MM.1S (cell line): ENCODE results near the gene PTPRK.

Source experiments
- DNase-seq: peaks from one replicate; pipeline ENCODE4 v3.0.0-alpha.2; 2015
- H2AFZ ChIP-seq: fragments of 300-600 bp; sonication (generic); 2 replicates; pipeline ENCODE4 v1.6.0; 2016; ENCODE audit warnings: antibody characterized with exemption, low read length
- H3F3A ChIP-seq: fragments of 300-600 bp; sonication (generic); 2 replicates; pipeline ENCODE4 v1.6.1; 2016; ENCODE audit warnings: mild to moderate bottlenecking, antibody characterized with exemption, low read length, moderate library complexity, mixed read lengths; ENCODE audit not compliant: insufficient read depth
- H3K27ac ChIP-seq: fragments of 300-600 bp; sonication (generic); 2 replicates; pipeline ENCODE4 v1.5.1; 2016; ENCODE audit warnings: mild to moderate bottlenecking, low read length
- H3K27me3 ChIP-seq: fragments of 300-600 bp; sonication (generic); replicated peaks from 2 replicates; pipeline ENCODE4 v1.6.0; 2016; ENCODE audit warnings: low read length; ENCODE audit not compliant: insufficient read depth
- H3K36me3 ChIP-seq: fragments of 300-600 bp; sonication (generic); replicated peaks from 2 replicates; pipeline ENCODE4 v1.6.1; 2016; ENCODE audit warnings: mild to moderate bottlenecking, low read length, mixed read lengths; ENCODE audit not compliant: insufficient read depth
- H3K4me1 ChIP-seq: fragments of 300-600 bp; sonication (generic); 2 replicates; pipeline ENCODE4 v1.6.1; 2016; ENCODE audit warnings: low read length, mixed read lengths
- H3K4me2 ChIP-seq: fragments of 300-600 bp; sonication (generic); 2 replicates; pipeline ENCODE4 v1.6.0; 2016; ENCODE audit warnings: low read depth, low read length
- H3K4me3 ChIP-seq: fragments of 300-600 bp; sonication (generic); 2 replicates; pipeline ENCODE4 v1.5.1; 2016; ENCODE audit warnings: low read length, mixed read lengths
- H3K79me2 ChIP-seq: fragments of 300-600 bp; sonication (generic); 2 replicates; pipeline ENCODE4 v1.6.1; 2016; ENCODE audit warnings: mixed run types, low read length, mixed read lengths
- H3K9ac ChIP-seq: fragments of 300-600 bp; sonication (generic); 2 replicates; pipeline ENCODE4 v1.6.1; 2016; ENCODE audit warnings: low read length, mixed read lengths
- H3K9me2 ChIP-seq: fragments of 300-600 bp; sonication (generic); replicated peaks from 2 replicates; pipeline ENCODE4 v1.6.1; 2016; ENCODE audit warnings: mild to moderate bottlenecking, low read length, mixed read lengths; ENCODE audit not compliant: insufficient read depth
- H3K9me3 ChIP-seq: fragments of 300-600 bp; sonication (generic); replicated peaks from 2 replicates; pipeline ENCODE4 v1.6.1; 2016; ENCODE audit warnings: mild to moderate bottlenecking, low read length, mixed read lengths; ENCODE audit not compliant: insufficient read depth
- H4K20me1 ChIP-seq: fragments of 300-600 bp; sonication (generic); 2 replicates; pipeline ENCODE4 v1.6.1; 2016; ENCODE audit warnings: mild to moderate bottlenecking, low read length, moderate library complexity, mixed read lengths; ENCODE audit not compliant: insufficient read depth
- EZH2 ChIP-seq: fragments of 300-600 bp; sonication (generic); optimal IDR thresholded peaks from 2 replicates; pipeline ENCODE3; 2017; ENCODE audit warnings: low read depth, mild to moderate bottlenecking, antibody characterized with exemption, low read length, mixed read lengths
- EZH2phosphoT487 ChIP-seq: fragments of 300-600 bp; sonication (generic); IDR thresholded peaks from 2 replicates; pipeline ENCODE4 v1.6.1; 2018; ENCODE audit warnings: antibody characterized with exemption, low read length
- TF ChIP-seq, protein P1 (sequence below): fragments of 300-600 bp; sonication (generic); IDR thresholded peaks from 2 replicates; pipeline ENCODE4 v1.5.1; 2016; ENCODE audit warnings: antibody characterized with exemption, low read length, mixed read lengths

PTPRK gene

DNA sequence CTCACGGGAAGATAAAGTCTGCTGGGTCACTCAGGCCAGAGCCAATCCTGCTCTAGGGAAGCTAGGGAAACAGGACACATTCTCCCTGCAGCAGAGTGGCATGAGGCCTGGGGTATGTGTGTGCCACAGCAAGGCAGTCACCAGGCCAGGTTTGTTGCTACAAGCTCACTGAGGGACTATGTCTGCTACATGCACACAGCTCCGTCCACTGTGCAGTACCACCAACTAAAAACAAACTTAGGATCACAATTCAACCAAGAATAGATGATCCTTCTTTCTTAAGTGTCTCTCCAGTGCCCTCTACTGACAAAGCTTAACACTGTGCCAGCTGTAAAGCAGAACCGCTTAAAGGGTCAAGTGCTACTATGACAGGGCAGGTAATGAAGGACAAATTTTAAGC lies 192.5 kb downstream of the PTPRK start:
- H3F3A ChIP-seq, result no peaks in the 10 kb centered on the region
- H3K4me2 ChIP-seq, result no peak overlapping the region
- no peak overlapping the region for H3K4me3 ChIP-seq
- DNase-seq, result peak; percentile 77
- H4K20me1 ChIP-seq, result no peaks in the 10 kb centered on the region
- no peaks in the 10 kb centered on the region for H3K79me2 ChIP-seq
- no peaks in the 10 kb centered on the region for H3K9me3 ChIP-seq
- no peaks in the 10 kb centered on the region for H3K4me1 ChIP-seq
- no peak for TF ChIP-seq EZH2
- TF ChIP-seq, protein P1, sequence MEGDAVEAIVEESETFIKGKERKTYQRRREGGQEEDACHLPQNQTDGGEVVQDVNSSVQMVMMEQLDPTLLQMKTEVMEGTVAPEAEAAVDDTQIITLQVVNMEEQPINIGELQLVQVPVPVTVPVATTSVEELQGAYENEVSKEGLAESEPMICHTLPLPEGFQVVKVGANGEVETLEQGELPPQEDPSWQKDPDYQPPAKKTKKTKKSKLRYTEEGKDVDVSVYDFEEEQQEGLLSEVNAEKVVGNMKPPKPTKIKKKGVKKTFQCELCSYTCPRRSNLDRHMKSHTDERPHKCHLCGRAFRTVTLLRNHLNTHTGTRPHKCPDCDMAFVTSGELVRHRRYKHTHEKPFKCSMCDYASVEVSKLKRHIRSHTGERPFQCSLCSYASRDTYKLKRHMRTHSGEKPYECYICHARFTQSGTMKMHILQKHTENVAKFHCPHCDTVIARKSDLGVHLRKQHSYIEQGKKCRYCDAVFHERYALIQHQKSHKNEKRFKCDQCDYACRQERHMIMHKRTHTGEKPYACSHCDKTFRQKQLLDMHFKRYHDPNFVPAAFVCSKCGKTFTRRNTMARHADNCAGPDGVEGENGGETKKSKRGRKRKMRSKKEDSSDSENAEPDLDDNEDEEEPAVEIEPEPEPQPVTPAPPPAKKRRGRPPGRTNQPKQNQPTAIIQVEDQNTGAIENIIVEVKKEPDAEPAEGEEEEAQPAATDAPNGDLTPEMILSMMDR, result peak; percentile 77
- no peaks in the 10 kb centered on the region for H3K9me2 ChIP-seq
- no peak overlapping the region for H2AFZ ChIP-seq
- no peaks in the 10 kb centered on the region for H3K36me3 ChIP-seq
- H3K27me3 ChIP-seq, result no peaks in the 10 kb centered on the region
- H3K27ac ChIP-seq, result no peak overlapping the region
- H3K9ac ChIP-seq, result no peak overlapping the region

DNA sequence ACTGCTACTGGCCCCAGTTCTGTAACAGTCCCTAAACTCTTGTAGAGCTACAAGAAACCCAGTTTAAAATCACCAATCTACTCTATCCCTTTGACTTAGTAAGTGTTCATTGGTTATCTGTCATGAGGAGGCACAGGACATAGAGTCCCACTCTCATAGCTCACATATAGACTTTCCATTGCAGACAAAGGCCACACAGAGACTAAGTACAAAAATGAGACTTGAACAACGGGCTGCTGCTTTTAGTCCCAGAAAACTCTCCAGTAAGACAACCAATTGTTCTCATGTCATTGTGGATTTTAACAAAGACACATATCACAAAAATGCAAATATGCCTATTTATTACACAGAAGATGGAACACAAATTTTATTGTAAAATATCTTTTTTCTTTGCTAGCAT lies 197.4 kb downstream of the PTPRK start:
- no peak for TF ChIP-seq EZH2phosphoT487
- TF ChIP-seq, protein P1, result no peak
- TF ChIP-seq EZH2, result no peak
- Histone ChIP-seq H3K9me2 (no peaks in the 10 kb centered on the region), H2AFZ (no peak overlapping the region), H3K9me3 (no peaks in the 10 kb centered on the region), H3K36me3 (no peaks in the 10 kb centered on the region), H3K4me1 (no peaks in the 10 kb centered on the region), H3K79me2 (no peaks in the 10 kb centered on the region), H4K20me1 (no peaks in the 10 kb centered on the region), H3K27ac (no peak overlapping the region), H3F3A (no peaks in the 10 kb centered on the region), H3K4me2 (no peak overlapping the region), H3K4me3 (no peak overlapping the region), H3K27me3 (no peaks in the 10 kb centered on the region), H3K9ac (no peak overlapping the region)
- DNase-seq, result no peak

DNA sequence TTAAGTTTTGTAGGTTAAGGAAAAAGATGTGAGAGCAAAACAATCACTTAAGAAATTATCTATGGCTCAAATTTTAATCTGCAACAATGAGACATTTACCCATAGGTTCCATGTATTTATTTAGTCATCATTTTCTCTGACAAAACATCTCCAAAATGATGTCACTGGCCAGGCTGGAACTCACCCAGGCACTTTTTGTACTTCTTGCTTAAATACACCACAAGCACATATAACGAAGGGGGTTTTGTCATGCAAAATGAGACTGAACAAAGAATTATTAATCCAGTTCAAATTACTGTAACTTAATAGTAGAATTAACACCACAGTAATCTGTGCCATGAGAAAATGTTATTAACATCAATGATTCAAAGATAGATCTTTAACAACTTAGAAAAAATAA lies 200.5 kb downstream of the PTPRK start:
- Histone ChIP-seq H3K36me3 (no peaks in the 10 kb centered on the region), H2AFZ (no peak overlapping the region), H3K4me1 (no peaks in the 10 kb centered on the region), H3K9ac (no peak overlapping the region), H3K9me2 (no peaks in the 10 kb centered on the region), H3K27ac (no peak overlapping the region), H3K4me3 (no peak overlapping the region), H3F3A (no peaks in the 10 kb centered on the region), H3K4me2 (no peak overlapping the region), H4K20me1 (no peaks in the 10 kb centered on the region), H3K27me3 (no peaks in the 10 kb centered on the region), H3K79me2 (no peaks in the 10 kb centered on the region), H3K9me3 (no peaks in the 10 kb centered on the region)
- TF ChIP-seq, protein P1, result no peak
- TF ChIP-seq EZH2 (no peak), EZH2phosphoT487 (no peak)
- no peak for DNase-seq

DNA sequence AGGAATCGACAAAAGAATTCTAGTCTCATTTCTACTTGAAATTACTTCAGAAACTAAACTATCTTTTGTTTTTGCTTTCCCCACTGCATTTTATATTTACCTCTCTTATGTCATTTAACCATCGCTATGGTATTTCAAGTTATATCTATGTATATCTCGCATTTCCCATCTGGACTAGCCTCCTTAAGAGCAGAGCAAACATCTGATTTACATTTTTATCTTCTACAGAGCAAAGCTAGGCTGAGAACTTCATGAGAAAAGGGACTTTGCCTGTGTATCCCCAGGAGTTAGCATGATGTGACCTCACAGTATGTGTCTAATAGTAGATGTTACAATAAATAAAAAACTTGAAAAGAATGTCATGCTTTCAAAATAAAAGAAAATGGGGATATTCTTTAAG lies 201.2 kb downstream of the PTPRK start:
- H3K9me3 ChIP-seq, result no peaks in the 10 kb centered on the region
- no peak overlapping the region for H3K27ac ChIP-seq
- H3K27me3 ChIP-seq, result no peaks in the 10 kb centered on the region
- H3K36me3 ChIP-seq, result no peaks in the 10 kb centered on the region
- no peak overlapping the region for H3K4me2 ChIP-seq
- H4K20me1 ChIP-seq, result no peaks in the 10 kb centered on the region
- H3K9me2 ChIP-seq, result no peaks in the 10 kb centered on the region
- no peak overlapping the region for H2AFZ ChIP-seq
- no peak for DNase-seq
- H3K79me2 ChIP-seq, result no peaks in the 10 kb centered on the region
- H3K4me3 ChIP-seq, result no peak overlapping the region
- no peaks in the 10 kb centered on the region for H3F3A ChIP-seq
- H3K9ac ChIP-seq, result no peak overlapping the region
- no peak for TF ChIP-seq EZH2
- TF ChIP-seq EZH2phosphoT487, result no peak
- TF ChIP-seq, protein P1, result no peak
- H3K4me1 ChIP-seq, result no peaks in the 10 kb centered on the region
